ENCODE data around the gene PPP4R1.

GRCh38 chr18:9574473-9575115 lies 39.8 kb downstream of the PPP4R1 start:
- TF ChIP-seq, protein P1, sequence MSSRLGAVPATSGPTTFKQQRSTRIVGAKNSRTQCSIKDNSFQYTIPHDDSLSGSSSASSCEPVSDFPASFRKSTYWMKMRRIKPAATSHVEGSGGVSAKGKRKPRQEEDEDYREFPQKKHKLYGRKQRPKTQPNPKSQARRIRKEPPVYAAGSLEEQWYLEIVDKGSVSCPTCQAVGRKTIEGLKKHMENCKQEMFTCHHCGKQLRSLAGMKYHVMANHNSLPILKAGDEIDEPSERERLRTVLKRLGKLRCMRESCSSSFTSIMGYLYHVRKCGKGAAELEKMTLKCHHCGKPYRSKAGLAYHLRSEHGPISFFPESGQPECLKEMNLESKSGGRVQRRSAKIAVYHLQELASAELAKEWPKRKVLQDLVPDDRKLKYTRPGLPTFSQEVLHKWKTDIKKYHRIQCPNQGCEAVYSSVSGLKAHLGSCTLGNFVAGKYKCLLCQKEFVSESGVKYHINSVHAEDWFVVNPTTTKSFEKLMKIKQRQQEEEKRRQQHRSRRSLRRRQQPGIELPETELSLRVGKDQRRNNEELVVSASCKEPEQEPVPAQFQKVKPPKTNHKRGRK (CRISPR knock-in tag; IDR thresholded peaks at IDR 0.05; ENCODE audit: borderline replicate concordance): no peak
- TF ChIP-seq, protein P2, sequence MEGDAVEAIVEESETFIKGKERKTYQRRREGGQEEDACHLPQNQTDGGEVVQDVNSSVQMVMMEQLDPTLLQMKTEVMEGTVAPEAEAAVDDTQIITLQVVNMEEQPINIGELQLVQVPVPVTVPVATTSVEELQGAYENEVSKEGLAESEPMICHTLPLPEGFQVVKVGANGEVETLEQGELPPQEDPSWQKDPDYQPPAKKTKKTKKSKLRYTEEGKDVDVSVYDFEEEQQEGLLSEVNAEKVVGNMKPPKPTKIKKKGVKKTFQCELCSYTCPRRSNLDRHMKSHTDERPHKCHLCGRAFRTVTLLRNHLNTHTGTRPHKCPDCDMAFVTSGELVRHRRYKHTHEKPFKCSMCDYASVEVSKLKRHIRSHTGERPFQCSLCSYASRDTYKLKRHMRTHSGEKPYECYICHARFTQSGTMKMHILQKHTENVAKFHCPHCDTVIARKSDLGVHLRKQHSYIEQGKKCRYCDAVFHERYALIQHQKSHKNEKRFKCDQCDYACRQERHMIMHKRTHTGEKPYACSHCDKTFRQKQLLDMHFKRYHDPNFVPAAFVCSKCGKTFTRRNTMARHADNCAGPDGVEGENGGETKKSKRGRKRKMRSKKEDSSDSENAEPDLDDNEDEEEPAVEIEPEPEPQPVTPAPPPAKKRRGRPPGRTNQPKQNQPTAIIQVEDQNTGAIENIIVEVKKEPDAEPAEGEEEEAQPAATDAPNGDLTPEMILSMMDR (IDR thresholded peaks at IDR 0.05): no peak
- TF ChIP-seq CREB1 (CRISPR knock-in tag; IDR thresholded peaks at IDR 0.05): no peak
- TF ChIP-seq NR2C2 (CRISPR knock-in tag; IDR thresholded peaks at IDR 0.05): no peak
- TF ChIP-seq TP53 (CRISPR knock-in tag; IDR thresholded peaks at IDR 0.05): no peak
- no peak for TF ChIP-seq ZNF423 (CRISPR knock-in tag; IDR thresholded peaks at IDR 0.05)
- no peak for TF ChIP-seq ELF4 (CRISPR knock-in tag; IDR thresholded peaks at IDR 0.05; ENCODE audit: low read depth)
- TF ChIP-seq PRDM15 (CRISPR knock-in tag; IDR thresholded peaks at IDR 0.05): no peak
- TF ChIP-seq, protein P3, sequence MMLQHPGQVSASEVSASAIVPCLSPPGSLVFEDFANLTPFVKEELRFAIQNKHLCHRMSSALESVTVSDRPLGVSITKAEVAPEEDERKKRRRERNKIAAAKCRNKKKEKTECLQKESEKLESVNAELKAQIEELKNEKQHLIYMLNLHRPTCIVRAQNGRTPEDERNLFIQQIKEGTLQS (CRISPR knock-in tag; conservative IDR thresholded peaks at IDR 0.05): no peak
- TF ChIP-seq, protein P4, sequence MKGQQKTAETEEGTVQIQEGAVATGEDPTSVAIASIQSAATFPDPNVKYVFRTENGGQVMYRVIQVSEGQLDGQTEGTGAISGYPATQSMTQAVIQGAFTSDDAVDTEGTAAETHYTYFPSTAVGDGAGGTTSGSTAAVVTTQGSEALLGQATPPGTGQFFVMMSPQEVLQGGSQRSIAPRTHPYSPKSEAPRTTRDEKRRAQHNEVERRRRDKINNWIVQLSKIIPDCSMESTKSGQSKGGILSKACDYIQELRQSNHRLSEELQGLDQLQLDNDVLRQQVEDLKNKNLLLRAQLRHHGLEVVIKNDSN (CRISPR knock-in tag; IDR thresholded peaks at IDR 0.05): no peak
- TF ChIP-seq, protein P5, sequence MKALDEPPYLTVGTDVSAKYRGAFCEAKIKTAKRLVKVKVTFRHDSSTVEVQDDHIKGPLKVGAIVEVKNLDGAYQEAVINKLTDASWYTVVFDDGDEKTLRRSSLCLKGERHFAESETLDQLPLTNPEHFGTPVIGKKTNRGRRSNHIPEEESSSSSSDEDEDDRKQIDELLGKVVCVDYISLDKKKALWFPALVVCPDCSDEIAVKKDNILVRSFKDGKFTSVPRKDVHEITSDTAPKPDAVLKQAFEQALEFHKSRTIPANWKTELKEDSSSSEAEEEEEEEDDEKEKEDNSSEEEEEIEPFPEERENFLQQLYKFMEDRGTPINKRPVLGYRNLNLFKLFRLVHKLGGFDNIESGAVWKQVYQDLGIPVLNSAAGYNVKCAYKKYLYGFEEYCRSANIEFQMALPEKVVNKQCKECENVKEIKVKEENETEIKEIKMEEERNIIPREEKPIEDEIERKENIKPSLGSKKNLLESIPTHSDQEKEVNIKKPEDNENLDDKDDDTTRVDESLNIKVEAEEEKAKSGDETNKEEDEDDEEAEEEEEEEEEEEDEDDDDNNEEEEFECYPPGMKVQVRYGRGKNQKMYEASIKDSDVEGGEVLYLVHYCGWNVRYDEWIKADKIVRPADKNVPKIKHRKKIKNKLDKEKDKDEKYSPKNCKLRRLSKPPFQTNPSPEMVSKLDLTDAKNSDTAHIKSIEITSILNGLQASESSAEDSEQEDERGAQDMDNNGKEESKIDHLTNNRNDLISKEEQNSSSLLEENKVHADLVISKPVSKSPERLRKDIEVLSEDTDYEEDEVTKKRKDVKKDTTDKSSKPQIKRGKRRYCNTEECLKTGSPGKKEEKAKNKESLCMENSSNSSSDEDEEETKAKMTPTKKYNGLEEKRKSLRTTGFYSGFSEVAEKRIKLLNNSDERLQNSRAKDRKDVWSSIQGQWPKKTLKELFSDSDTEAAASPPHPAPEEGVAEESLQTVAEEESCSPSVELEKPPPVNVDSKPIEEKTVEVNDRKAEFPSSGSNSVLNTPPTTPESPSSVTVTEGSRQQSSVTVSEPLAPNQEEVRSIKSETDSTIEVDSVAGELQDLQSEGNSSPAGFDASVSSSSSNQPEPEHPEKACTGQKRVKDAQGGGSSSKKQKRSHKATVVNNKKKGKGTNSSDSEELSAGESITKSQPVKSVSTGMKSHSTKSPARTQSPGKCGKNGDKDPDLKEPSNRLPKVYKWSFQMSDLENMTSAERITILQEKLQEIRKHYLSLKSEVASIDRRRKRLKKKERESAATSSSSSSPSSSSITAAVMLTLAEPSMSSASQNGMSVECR (CRISPR knock-in tag; IDR thresholded peaks at IDR 0.05; ENCODE audit: borderline replicate concordance): no peak
- TF ChIP-seq E2F4 (CRISPR knock-in tag; IDR thresholded peaks at IDR 0.05; ENCODE audit: borderline replicate concordance, low read depth): no peak
